ENCODE measurements around the gene HRAS.

The HRAS gene

GRCh38 chr11:494761-495536 lies 40.4 kb downstream of the HRAS start:
- POLR2A ChIA-PET, result no interaction called here
- H3K4me3 ChIP-seq (ENCODE audit: control insufficient read depth in 1 of 7, extremely low read depth in 1 of 7, insufficient read depth in 4 of 7, low read depth in 2 of 7, low read length in 6 of 7), result no peak overlapping the region
- H3K9me3 ChIP-seq (ENCODE audit: control extremely low read depth in 1 of 5, control insufficient read depth in 4 of 5, insufficient read depth in 2 of 5, low read depth in 1 of 5, low read length in 4 of 5), result no peaks in the 10 kb centered on the region
- no peak overlapping the region for H3K27ac ChIP-seq (ENCODE audit: insufficient read depth in 1 of 2, low read depth in 1 of 2, low read length in 2 of 2, poor library complexity in 1 of 2, severe bottlenecking in 2 of 2)
- H3K27me3 ChIP-seq (replicated peaks in 2 of 5; ENCODE audit: control insufficient read depth in 4 of 5, insufficient read depth in 5 of 5, low read length in 4 of 5), result no peaks in the 10 kb centered on the region
- H3K4me1 ChIP-seq (ENCODE audit: control extremely low read depth in 1 of 4, control insufficient read depth in 4 of 4, insufficient read depth in 4 of 4, low read length in 3 of 4), result no peaks in the 10 kb centered on the region
- peaks cover 2 to 85% (median 59%) of the 10 kb centered on the region in 4 experiments for H3K36me3 ChIP-seq (ENCODE audit: control insufficient read depth in 4 of 4, insufficient read depth in 4 of 4, low read length in 3 of 4)
- DNase-seq, result no peak
- CTCF ChIA-PET, result interaction anchor here (1.4 kb wide), 2 partner anchors 8 to 12 kb away, joined by 4 to 6 read pairs; partner anchors contain the start of gene RNH1
- WGBS (ENCODE audit: insufficient coverage), result 93% methylated on average over 34 of the region's 37 CpGs

- ChIA-PET CTCF (no interaction called here), POLR2A (no interaction called here)
- no peaks in the 10 kb centered on the region for H3K9me3 ChIP-seq (ENCODE audit: control extremely low read depth in 1 of 5, control insufficient read depth in 4 of 5, insufficient read depth in 2 of 5, low read depth in 1 of 5, low read length in 4 of 5)
- no peak for DNase-seq
- no peak overlapping the region for H3K27ac ChIP-seq (ENCODE audit: insufficient read depth in 1 of 2, low read depth in 1 of 2, low read length in 2 of 2, poor library complexity in 1 of 2, severe bottlenecking in 2 of 2)
- 96% methylated on average over 29 of the region's 32 CpGs for WGBS (ENCODE audit: insufficient coverage)
- H3K36me3 ChIP-seq (ENCODE audit: control insufficient read depth in 4 of 4, insufficient read depth in 4 of 4, low read length in 3 of 4), result peaks cover 2 to 71% (median 46%) of the 10 kb centered on the region in 4 experiments
- no peaks in the 10 kb centered on the region for H3K27me3 ChIP-seq (replicated peaks in 2 of 5; ENCODE audit: control insufficient read depth in 4 of 5, insufficient read depth in 5 of 5, low read length in 4 of 5)
- H3K4me3 ChIP-seq (ENCODE audit: control insufficient read depth in 1 of 7, extremely low read depth in 1 of 7, insufficient read depth in 4 of 7, low read depth in 2 of 7, low read length in 6 of 7), result no peak overlapping the region
- no peaks in the 10 kb centered on the region for H3K4me1 ChIP-seq (ENCODE audit: control extremely low read depth in 1 of 4, control insufficient read depth in 4 of 4, insufficient read depth in 4 of 4, low read length in 3 of 4)
Measured at GRCh38 chr11:492427-493226, 42.7 kb downstream of the HRAS start.

GRCh38 chr11:491358-491757 lies 44.0 kb downstream of the HRAS start:
- no peaks in the 10 kb centered on the region for H3K4me1 ChIP-seq (ENCODE audit: control extremely low read depth in 1 of 4, control insufficient read depth in 4 of 4, insufficient read depth in 4 of 4, low read length in 3 of 4)
- CTCF ChIA-PET, result interaction anchor here (0.9 kb wide), 1 partner anchor 12 kb away, joined by 3 read pairs; no protein-coding TSS in a partner anchor
- WGBS (ENCODE audit: insufficient coverage), result 97% methylated on average over 6 of the region's 7 CpGs

GRCh38 chr11:490930-491260 lies 44.5 kb downstream of the HRAS start:
- 97% methylated on average over 15 of the region's 15 CpGs for WGBS (ENCODE audit: insufficient coverage)
- Histone ChIP-seq H3K27ac (ENCODE audit: insufficient read depth in 1 of 2, low read depth in 1 of 2, low read length in 2 of 2, poor library complexity in 1 of 2, severe bottlenecking in 2 of 2) (no peak overlapping the region), H3K27me3 (replicated peaks in 2 of 5; ENCODE audit: control insufficient read depth in 4 of 5, insufficient read depth in 5 of 5, low read length in 4 of 5) (no peaks in the 10 kb centered on the region), H3K9me3 (ENCODE audit: control extremely low read depth in 1 of 5, control insufficient read depth in 4 of 5, insufficient read depth in 2 of 5, low read depth in 1 of 5, low read length in 4 of 5) (no peaks in the 10 kb centered on the region), H3K4me3 (ENCODE audit: control insufficient read depth in 1 of 7, extremely low read depth in 1 of 7, insufficient read depth in 4 of 7, low read depth in 2 of 7, low read length in 6 of 7) (no peak overlapping the region), H3K36me3 (ENCODE audit: control insufficient read depth in 4 of 4, insufficient read depth in 4 of 4, low read length in 3 of 4) (peaks cover 2 to 58% (median 40%) of the 10 kb centered on the region in 4 experiments), H3K4me1 (ENCODE audit: control extremely low read depth in 1 of 4, control insufficient read depth in 4 of 4, insufficient read depth in 4 of 4, low read length in 3 of 4) (no peaks in the 10 kb centered on the region)
- ChIA-PET POLR2A (interaction anchor here (1.1 kb wide), 1 partner anchor 15 kb away, joined by 3 read pairs; no protein-coding TSS in a partner anchor), CTCF (no interaction called here)
- no peak for DNase-seq

More at GRCh38 chr11:491358-491757, 44.0 kb downstream of the HRAS start:
- Histone ChIP-seq H3K36me3 (ENCODE audit: control insufficient read depth in 4 of 4, insufficient read depth in 4 of 4, low read length in 3 of 4) (peaks cover 2 to 61% (median 41%) of the 10 kb centered on the region in 4 experiments), H3K9me3 (ENCODE audit: control extremely low read depth in 1 of 5, control insufficient read depth in 4 of 5, insufficient read depth in 2 of 5, low read depth in 1 of 5, low read length in 4 of 5) (no peaks in the 10 kb centered on the region), H3K27ac (ENCODE audit: insufficient read depth in 1 of 2, low read depth in 1 of 2, low read length in 2 of 2, poor library complexity in 1 of 2, severe bottlenecking in 2 of 2) (no peak overlapping the region), H3K27me3 (replicated peaks in 2 of 5; ENCODE audit: control insufficient read depth in 4 of 5, insufficient read depth in 5 of 5, low read length in 4 of 5) (no peaks in the 10 kb centered on the region), H3K4me3 (ENCODE audit: control insufficient read depth in 1 of 7, extremely low read depth in 1 of 7, insufficient read depth in 4 of 7, low read depth in 2 of 7, low read length in 6 of 7) (no peak overlapping the region)
- no peak for DNase-seq
- POLR2A ChIA-PET, result interaction anchor here (1.1 kb wide), 1 partner anchor 14 kb away, joined by 3 read pairs; no protein-coding TSS in a partner anchor

- Histone ChIP-seq H3K4me3 (ENCODE audit: control insufficient read depth in 1 of 7, extremely low read depth in 1 of 7, insufficient read depth in 4 of 7, low read depth in 2 of 7, low read length in 6 of 7) (no peak overlapping the region), H3K4me1 (ENCODE audit: control extremely low read depth in 1 of 4, control insufficient read depth in 4 of 4, insufficient read depth in 4 of 4, low read length in 3 of 4) (no peaks in the 10 kb centered on the region), H3K9me3 (ENCODE audit: control extremely low read depth in 1 of 5, control insufficient read depth in 4 of 5, insufficient read depth in 2 of 5, low read depth in 1 of 5, low read length in 4 of 5) (no peaks in the 10 kb centered on the region), H3K27ac (ENCODE audit: insufficient read depth in 1 of 2, low read depth in 1 of 2, low read length in 2 of 2, poor library complexity in 1 of 2, severe bottlenecking in 2 of 2) (no peak overlapping the region), H3K27me3 (replicated peaks in 2 of 5; ENCODE audit: control insufficient read depth in 4 of 5, insufficient read depth in 5 of 5, low read length in 4 of 5) (no peaks in the 10 kb centered on the region), H3K36me3 (ENCODE audit: control insufficient read depth in 4 of 4, insufficient read depth in 4 of 4, low read length in 3 of 4) (peaks cover 2 to 53% (median 36%) of the 10 kb centered on the region in 4 experiments)
- 98% methylated on average over 32 of the region's 38 CpGs for WGBS (ENCODE audit: insufficient coverage)
- no peak for DNase-seq
- CTCF ChIA-PET, result no interaction called here
- POLR2A ChIA-PET, result interaction anchor here (1.1 kb wide), 1 partner anchor 15 kb away, joined by 3 read pairs; no protein-coding TSS in a partner anchor
Measured at GRCh38 chr11:490186-490929, 45.0 kb downstream of the HRAS start.

GRCh38 chr11:489610-490185 lies 45.7 kb downstream of the HRAS start:
- 96% methylated on average over 37 of the region's 37 CpGs for WGBS (ENCODE audit: insufficient coverage)
- no peaks in the 10 kb centered on the region for H3K9me3 ChIP-seq (ENCODE audit: control extremely low read depth in 1 of 5, control insufficient read depth in 4 of 5, insufficient read depth in 2 of 5, low read depth in 1 of 5, low read length in 4 of 5)
- no peaks in the 10 kb centered on the region for H3K27me3 ChIP-seq (replicated peaks in 2 of 5; ENCODE audit: control insufficient read depth in 4 of 5, insufficient read depth in 5 of 5, low read length in 4 of 5)
- H3K4me3 ChIP-seq (ENCODE audit: control insufficient read depth in 1 of 7, extremely low read depth in 1 of 7, insufficient read depth in 4 of 7, low read depth in 2 of 7, low read length in 6 of 7), result no peak overlapping the region
- H3K4me1 ChIP-seq (ENCODE audit: control extremely low read depth in 1 of 4, control insufficient read depth in 4 of 4, insufficient read depth in 4 of 4, low read length in 3 of 4), result no peaks in the 10 kb centered on the region
- peaks cover 2 to 46% (median 29%) of the 10 kb centered on the region in 4 experiments for H3K36me3 ChIP-seq (ENCODE audit: control insufficient read depth in 4 of 4, insufficient read depth in 4 of 4, low read length in 3 of 4)
- no peak overlapping the region for H3K27ac ChIP-seq (ENCODE audit: insufficient read depth in 1 of 2, low read depth in 1 of 2, low read length in 2 of 2, poor library complexity in 1 of 2, severe bottlenecking in 2 of 2)
- DNase-seq, result no peak
- POLR2A ChIA-PET, result no interaction called here
- CTCF ChIA-PET, result no interaction called here
